GM21447 (cell line): Measurements from ENCODE around the gene CFAP73.
"Not testable (repeated sequence)": the region's sequence is repeated elsewhere in the genome, so short reads cannot be mapped to it uniquely, and the experiment has no call there.

Source experiments
- ATAC-seq: cut with Tn5 transposase; IDR thresholded peaks from one replicate; pipeline ENCODE4 v1.9.1; 2021; ENCODE audit not compliant: unreplicated experiment

CFAP73 gene

DNA sequence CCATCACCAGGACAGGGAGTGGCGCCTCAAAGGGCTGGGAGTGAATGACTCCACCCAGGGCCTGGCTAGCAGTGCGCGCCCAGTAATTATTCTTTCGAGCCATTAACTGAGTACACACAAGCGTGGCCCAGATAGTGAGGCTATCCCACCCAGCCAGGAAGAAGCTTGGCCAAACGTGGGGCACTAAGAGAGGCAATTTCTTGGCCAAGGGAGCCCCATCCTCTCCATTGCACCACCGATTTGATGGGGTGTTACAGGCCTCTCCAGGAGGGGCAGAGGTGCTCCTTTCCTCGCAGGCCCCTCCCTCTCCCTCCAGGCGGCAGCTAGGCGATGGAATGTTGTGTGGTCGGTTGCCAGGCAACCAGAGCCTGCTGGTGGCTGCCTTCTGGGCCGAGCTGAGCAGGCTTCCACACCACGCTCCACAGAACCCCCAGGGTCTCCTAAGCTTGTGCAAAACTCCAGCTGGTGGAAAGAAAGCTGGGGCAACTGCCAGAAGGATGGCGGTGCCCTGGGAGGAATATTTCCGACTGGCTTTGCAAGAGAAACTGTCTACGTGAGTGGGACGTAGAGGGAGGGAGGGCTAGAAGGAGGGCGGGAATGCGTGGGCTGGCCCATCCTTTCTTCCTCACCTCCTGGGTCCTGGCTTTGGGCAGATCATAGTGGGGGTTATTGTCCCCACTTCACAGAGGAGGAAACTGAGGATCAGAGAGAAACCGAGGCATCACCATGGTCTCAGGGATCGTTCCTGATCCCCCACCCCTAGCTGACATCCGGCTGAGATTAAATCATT is at the start of gene CFAP73:
TSS of gene CFAP73 (plus strand) at position 364 of the 790 bp plus-strand sequence. CDS start at position 498, 134 bp downstream.
- no peak for ATAC-seq

DNA sequence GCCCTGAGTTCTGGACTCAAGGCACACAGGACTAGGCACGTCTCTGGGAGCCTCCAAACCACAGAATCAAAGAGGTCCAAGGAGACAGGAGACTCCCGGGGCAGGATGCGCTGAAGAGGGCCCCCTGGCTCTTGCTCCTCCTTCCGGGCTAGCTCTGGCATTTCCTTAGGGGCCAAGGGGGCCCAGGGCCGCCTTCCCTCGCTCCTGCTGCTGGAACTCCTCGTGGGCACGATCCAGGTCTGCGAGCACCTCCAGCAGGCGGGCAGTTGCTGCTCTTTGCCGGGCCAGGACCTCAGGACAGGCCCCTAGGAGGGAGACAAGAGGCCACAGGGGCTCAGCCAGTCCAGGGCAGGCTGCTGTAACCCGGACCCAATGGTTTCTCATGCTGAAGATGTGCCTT is 49.8 kb upstream of the CFAP73 start:
- no peak for ATAC-seq

DNA sequence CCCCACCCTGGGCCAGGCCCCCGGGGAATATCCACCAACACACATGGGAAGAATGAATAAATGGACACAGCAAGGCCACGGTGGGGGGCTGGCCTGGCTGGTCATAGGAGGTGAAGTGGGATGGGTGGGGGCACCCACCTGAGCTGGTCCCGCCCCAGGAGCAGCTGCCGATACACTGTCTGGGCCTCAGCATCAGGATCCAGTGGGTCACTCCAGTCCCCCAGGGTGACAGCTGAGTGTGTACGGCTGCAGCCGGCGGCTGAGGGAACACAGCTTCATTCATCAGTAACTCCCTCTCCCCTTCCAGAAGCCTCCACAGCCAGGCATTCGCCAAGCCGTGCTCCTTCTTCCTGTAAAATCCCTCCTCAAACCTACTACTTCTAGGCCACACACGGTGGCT is 47.8 kb upstream of the CFAP73 start:
- ATAC-seq = no peak

DNA sequence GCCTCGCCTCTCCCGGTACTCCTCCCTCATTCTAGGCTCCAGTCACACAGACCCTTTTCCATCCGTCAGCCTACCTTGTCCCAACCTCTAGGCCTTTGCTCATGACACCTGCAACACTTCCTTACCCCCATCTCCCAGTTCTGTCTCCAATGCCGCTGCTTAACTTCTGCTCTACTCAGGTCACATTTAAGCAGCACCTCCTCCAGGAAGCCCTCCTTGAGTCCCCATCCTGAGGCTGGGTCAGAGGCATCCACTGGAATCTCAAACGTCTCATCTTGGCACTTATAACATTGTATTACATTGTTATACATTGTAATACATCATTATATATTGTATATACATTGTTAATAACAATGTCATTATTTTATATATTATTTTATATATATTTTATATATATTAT is 46.7 kb upstream of the CFAP73 start:
- no peak for ATAC-seq

DNA sequence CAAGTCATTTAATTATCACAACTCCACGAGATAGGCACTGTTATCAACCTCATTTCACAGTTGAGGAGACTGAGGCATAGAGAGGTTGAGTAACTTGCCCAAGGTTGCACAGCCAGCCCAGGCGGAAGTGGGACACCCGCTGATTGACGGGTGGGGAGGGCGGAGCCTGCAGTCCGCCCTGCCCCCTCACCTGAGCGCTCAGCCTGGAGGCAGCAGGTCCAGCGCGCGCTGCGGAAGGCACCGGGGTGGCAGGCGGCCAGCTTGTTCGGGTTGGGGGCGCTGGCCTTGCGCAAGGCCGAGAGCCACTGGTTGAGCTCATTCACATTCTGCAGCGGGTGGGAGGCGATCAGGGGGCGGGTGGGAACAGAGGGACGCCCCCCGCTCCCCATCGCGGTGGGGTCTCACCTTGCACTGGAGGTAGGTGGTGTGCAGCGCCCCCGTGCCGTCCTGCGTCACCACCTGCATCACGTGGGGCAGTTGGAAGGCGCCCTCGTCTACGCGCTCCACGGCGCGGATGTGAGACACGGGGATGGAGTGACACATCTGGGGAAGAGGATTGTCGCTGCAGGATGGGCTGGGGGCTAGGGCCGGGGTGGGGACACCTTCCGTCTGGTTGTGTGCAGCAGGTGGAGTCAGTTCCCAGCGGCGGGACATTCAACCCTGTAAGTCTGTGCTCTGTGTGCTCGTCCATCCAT is 45.6 kb upstream of the CFAP73 start:
- no peak for ATAC-seq

DNA sequence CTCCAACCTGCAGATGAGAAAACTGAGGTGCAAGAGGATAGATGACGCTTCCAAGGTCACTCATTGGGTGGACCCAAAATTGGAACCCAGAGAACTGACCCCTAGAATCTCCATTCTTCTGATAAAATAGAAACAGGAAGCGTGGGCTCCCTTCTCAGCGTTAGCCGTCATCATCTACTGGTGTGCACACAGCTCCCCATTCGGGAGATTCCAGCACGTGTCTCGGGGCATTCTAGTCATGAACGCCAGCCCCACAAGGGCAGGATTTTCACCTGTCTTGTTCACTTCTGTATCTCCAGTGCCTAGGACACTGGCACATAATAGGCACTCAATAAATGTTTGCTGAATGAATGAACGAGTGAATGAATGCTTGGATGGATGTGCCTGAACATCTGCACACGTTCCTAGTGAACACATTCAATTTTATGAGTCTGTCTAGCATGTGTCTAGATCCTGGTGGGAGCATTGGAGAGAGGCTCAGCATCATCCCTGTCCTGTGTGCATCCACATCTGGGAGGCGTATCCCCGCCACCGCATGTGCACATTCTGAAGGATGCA is 44.5 kb upstream of the CFAP73 start:
- ATAC-seq = no peak

DNA sequence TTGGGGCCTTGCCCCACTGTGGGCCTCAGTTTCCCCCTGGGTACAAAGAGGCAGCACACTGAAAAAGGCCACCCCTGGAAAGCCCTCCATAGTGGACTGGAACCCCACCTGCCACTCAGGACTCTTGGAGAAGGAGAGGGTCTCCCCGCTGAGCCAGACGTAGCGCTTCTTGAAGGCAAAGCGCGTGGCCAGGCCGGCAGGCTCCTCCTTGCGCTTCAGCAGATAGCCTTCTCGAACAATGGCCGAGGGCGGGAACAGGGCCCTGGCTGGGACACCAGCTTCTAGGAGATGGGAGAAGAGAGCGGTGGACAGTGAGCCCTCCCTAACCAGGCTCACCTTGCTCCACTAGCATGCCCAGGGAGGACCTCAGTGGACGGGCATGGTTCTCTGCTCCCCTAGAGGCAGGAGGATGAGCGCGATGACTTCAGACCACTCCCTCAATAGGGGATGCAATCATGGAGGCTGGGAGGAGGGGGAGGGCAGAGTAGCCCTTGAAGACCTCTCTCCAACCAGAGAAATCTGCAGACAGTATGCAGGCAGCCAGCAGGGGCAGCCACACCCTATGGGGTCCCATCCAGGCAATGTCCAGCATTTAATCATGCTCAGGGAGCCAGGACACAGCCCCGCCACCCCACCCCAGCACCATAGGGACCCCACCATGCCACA is 43.8 kb upstream of the CFAP73 start:
- ATAC-seq = no peak

DNA sequence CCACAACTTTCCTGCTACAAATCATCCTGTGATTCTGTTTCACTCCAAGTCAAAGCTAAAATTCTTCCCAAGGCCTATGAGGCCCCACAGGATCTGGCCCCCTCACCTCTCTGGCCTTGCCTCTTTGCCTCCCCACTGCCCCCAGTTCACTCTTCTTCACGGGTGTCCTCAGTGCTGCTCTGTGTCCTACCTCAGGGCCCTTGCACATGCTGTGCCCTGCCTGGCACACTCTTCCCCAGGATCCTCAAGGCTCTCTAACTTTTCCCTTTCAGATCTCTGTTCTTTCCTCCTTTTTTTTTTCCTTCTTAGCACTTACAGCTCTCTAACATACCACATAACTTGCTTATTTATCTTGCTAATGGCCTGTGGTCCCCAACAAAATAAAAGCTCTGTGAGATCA is 43.2 kb upstream of the CFAP73 start:
- no peak for ATAC-seq

DNA sequence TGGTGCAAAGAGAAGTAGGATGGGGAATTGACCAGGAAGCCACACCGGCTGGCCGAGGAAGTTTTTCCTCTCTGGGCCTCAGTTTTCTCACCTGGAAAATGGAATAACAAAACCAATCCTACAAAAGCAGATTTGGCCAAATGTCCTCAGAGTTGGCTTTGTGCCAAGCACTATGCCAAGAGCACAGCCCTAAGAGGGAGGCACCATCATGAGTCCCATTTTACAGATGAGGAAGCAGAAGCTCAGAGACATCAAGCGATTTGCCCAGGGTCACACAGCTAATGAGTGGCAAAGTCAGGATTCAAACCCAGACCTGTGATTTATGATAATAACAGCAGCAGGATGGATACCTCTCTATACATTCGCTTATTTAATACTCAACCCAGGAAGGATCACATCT is 41.2 kb upstream of the CFAP73 start:
- ATAC-seq = no peak

DNA sequence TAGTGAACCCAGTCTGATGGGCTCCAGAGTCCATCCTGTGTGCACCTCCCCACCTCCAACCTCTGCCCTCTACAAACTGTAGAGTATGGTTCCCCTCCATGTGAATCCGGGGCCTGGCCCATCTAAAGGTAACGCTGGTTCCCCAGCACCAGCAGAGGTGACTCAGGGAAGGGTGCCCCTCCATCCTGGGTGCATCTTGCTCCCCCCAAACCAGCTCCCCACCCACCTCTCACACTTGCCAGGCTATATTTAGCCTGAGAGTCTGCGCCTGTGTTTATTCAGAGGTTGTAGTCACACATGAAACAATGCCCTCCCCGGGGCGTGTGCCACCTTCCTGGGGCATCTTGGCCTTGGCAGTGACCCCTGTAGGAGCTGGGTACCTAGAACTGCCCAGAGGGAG is 40.2 kb upstream of the CFAP73 start:
- no peak for ATAC-seq

DNA sequence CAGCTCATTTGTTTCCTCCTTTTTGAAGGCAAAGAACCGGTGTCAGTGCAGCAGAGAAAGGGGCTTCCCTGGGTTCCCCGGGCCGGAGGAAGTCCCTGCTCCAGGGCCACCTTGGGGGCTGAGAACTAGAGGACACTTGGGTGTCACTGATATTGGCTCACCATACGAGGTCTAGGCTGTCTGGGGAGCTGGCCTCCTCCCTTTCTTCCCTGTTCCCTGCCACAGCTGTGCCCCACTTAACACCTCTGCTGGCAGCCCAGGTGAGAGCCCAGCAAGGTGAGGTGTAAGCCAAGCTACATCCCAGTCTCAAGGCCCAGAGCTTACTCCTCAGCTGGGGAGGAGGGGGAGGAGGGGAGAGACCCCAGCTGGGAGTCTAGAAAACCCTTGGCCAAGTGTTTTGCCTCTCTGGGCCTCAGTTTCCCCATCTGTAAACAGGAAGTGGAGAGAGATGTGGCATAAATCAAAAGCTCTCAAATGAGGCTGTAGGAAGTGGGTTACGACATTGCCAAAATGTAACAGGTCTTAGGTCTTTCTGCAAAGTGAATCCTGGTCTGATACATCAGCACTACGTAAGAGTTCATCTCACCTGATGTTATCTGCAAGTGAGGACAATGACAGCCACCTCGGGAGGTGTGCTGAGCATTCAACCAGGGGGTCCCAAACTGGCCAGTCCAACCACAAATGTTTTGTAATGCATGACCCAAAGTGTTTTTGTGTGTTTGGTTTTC is 39.5 kb upstream of the CFAP73 start:
- ATAC-seq = no peak

DNA sequence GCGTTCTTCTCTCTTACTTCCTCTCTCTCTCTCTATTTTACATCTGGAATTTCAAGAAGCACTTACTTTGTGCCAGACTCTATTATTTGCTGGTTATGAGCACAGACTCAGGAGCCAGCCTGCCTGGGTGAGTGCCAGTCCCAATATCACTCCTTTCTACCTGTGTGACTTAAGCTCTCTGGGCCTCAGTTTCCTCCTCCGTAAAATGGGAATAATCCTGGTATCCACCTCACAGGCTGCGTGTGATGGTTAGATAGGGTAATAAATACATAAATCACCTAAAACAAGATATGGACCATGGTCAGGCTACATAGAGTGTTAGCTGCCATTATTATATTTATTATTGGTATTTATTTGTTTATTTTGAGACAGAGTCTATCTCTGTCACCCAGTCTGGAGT is 38.3 kb upstream of the CFAP73 start:
- no peak for ATAC-seq

DNA sequence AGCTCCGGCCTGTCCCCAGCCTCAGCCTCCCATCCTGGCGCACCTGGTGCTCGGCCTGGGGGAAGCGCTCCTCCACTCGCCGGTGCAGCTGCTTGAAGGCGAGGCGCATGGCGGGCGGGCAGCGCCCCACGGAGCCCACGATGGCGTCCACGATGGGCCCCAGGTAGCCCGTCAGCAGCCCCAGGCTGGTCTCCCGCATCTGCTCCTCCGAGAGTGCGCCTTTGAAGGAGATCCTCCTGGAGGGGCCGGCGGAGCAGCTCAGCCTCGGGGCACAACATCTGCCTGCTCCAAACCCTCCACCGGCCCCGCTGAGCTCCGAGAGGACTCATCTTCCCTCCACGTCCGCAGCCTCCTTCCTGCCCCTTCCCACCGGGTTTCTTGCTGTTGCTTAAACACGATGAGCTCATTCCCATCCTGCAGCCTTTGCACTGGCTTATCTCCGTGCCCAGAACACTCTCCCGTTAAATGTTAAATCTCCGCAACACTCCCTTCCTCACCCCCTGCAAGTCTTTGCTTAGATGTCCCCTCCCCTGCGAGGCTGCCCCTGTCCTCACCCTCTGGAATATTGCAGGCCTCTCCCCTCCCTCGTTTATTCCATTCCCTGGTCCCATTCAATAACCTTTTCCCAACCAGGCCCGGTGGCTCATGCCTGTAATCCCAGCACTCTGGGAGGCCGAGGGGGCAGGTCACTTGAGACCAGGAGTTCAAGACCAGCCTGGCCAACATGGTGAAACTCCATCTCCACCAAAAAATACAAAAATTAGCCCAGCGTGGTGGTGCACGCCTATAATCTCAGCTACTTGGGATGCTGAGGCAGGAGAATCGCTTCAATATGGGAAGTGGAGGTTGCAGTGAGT is 37.3 kb upstream of the CFAP73 start:
- no peak for ATAC-seq

DNA sequence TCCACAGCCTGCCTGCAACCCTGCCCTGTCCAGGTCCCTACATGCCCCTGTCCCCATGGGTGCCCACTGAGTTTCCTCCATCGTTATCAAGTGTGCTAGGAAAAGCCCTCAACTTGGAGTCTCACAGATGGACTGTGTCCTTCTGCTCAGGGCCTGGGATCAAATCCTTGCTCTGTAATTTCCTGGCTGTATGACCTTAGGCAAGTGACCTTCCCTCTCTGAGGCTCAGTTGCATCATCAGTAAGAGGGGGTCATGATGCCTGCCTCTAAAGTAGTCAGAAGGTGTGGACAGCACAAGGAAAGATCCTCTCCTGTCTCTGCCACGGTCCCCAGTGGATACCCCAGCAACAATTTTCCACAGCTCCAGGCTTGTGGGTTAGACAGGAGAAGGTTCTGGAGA is 36.1 kb upstream of the CFAP73 start:
- ATAC-seq = no peak

DNA sequence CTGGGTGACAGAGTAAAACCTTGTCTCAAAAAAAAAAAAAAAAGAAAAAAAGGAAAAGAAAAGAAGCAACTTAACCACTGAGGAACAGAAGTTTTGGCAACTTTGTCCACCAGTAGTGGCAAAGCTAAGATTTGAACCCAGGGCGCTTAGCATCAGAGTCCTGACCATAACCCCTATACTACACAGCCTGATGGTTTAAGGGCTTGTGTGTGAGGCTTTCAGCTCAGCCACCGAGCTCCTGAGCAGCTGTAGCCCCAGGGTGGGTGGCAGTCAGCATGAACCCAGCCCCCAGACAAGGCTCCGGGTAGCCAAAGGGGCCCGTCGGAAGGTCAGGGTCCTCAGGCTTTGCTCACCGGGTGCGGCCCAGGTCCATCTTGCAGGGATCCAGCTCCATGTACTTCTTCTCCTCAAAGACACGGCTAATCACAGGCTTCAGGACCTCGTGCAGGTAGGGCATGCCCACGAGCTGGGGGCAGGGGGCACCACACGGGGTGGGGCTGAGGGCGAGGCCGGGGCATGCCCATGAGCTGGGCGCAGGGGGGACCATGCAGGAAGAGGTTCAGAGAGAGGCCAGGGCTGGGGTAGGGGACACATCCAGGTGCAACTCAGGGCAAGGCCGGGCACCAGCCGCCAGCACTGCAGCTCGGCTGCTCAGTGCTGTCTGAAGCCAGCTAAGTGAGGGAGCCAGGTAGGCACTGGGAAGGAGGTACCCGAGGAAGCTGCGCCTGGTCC is 34.9 kb upstream of the CFAP73 start:
- ATAC-seq = no peak

DNA sequence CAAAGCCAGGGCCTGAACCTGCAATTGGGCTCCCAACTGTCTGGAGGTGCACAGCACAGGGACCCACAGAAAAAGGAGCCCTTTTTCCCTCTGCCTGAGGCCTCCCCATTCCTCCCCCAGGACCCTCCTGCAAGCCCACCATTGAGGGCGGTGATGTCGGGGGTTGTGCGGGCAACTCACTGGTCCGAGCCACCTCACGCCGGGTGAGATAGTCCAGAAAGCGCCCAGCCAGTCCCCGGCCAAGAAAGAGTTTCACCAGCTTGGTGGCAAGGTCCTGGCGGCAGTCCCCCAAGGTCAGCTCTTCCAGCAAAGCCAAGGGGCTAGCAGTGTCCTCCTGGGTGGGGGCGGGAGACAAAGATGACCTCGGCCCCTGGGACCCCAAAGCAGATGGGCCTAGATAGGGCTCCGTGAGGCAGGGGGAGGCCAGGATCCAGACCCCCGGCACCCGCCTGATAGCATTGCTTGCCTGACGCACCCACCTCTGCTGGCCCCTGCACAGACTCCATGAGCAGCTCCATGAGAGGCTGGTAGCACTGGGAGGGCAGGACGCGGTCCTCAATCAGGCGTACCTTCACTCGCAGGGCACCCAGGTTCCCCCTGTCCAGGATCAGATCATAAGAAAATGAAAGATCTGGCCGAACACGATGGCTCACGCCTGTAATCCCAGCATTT is 33.9 kb upstream of the CFAP73 start:
- no peak for ATAC-seq

DNA sequence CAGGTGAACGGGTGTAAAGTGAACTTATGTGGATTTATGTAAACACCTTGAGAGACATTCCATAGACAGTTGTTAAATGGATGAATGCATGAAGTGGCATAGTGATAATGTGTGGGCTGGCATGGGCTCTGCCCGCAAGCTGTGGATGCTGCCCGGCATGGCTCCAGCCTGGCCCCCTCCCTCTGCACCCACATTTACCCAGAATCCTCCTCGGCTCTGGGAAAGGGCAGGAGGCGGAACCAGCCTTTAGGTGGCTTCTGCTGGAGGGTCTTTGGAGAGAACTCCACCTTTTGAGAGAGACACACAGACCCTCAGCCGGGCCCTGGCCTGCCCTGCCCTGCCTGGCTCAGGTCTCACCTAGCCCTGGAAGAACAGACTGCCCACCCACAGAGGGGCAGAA is 32.6 kb upstream of the CFAP73 start:
- no peak for ATAC-seq

DNA sequence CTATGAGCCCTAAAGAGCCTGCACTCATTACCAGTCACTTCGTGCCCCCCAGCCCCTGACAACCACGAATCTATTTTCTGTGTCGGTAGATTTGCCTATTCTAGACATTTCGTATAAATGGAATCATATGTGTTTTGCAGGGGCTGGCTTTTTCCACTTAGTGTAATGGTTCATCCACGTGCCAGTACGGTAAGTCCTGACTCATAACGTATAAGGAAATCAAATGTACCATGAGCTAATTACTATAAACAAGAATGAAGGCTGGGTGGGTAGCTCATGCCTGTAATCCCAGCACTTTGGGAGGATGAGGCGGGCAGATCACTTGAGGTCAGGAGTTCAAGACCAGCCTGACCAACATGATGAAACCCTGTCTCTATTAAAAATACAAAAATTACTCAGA is 31.8 kb upstream of the CFAP73 start:
- not testable (repeated sequence) for ATAC-seq

DNA sequence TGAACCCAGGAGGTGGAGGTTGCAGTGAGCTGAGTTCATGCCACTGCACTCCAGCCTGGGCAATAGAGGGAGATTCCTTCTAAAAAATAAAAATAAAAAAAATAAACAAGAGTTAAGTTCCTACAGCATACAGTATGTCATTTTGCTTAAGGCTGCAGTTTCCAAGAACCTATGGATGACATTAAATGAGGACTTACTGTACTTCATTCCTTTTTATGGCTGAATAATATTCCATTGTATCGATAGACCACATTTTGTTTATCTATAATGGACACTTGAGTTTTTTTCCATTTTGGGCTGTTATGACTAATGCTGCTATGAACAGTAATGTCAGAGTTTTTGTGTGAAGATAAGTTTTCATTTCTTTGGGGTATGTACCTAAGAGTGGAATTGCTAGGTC is 31.4 kb upstream of the CFAP73 start:
- ATAC-seq = no peak
